Epidermal melanocyte (primary cell): Measurements from ENCODE around the gene GCN1.
A peak's percentile ranks its signal among the peaks of the same experiment; 100 is the strongest.

ENCODE experiments used
- DNase-seq: peaks from one replicate; pipeline ENCODE4 v3.0.0; 2011; ENCODE audit warnings: low spot score; ENCODE audit not compliant: insufficient read length

GCN1 gene

DNA sequence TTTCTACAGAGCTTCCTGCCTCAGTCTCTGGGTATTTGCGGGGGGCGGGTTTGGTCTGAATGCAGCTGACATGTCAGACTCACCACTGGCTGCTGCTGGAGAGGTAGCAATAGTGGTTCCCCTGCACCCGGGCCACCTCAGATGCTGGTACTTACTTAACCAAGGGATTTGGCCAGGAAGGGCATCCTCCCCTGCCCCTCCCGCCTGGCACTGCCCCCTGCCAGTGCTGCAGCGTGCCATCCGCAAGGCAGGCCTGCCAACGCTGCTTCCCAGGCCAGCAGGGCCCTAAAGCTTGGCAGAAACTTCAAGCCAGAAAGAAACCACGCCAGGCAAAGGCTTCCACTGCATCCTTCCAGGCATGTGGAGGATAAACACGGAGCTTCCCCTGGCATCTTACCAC is 100.0 kb downstream of the GCN1 start:
- DNase-seq: no peak

DNA sequence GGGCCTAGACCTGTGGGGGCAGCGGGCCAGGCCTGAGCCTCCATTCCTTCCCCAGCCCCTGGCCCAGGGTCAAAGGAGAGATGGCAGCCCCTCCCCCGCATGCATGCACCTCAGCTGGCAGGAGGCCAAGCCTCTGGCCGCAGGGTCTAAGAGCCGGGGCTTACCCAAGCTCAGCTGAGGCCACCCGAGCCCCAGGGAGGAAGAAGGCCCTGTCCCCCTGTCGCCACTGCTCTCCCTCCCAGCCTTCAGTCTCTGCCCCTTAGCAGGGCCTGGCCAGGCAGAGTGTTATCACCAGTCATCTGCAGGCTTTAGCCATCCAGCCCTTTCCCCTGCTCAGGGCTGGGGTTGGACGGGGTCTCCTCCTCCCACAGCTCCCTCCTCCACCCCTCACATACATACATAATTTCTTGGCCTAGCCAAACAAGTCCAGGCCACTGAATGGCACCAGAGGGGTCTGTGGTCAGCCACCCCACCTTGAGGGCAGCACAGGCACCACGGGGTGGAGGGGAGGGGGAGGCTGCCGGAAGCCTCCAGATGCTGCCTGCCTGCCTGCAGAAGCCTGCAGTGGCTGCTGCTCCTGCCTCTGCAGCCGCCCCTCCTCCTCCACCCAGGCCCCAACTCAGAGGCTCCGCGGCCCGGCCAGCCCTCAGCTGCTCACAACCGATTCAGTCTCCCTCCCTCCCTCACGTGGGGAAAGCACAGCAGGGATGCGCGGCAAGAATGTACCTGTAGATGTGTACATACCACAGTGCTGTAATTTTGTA is 100.7 kb downstream of the GCN1 start:
- DNase-seq: no peak

DNA sequence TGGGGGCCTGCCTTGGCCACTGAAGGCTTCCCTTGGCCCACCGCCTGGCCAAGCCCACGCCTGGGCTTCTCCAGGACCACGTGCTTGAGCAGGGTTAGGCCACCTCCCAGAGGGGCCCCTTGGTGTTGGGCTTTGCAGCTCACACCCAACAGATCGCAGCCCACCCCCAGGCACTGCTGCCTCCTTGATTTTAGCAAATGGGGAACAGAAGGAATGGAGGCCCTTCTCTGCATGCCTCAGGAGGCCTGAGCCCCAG is 101.3 kb downstream of the GCN1 start:
- DNase-seq: no peak

DNA sequence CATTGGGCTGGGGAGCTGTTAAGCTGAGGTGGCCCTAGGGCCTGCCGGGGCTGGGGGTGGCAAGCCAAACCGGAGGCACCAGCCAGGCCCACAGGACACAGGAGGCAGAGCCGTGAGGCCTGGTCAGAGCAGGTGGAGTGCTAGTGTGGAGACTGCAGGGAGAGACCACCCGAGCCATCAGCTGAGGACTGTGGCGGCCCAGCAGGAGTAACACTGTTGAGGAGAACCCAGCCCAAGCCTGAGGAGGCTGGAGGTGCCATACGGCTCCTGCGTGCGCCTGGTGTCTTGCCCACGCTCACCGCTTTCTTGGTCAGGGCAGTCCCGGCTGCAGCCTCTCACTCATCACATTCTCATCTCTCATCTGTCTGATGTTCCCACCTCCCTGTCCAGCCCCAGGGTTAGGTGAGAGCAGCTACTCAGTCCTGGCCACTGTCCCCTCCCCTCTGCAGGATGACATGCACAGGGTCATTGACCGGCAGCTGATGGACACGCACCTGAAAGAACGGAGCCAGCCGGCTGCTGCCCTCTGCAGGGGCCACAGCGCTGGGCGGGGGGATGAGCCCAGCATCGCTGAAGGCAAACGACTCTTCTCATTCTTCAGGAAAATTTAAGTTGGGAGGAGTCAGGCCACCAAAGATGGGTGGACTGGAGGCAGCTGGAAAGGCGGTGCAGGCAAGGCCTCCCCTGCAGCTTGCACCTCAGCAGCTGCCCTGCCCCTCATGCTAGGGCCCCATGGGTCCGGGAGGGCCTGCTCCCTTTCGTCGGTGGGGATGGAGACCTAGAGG is 101.8 kb downstream of the GCN1 start:
- DNase-seq: no peak

DNA sequence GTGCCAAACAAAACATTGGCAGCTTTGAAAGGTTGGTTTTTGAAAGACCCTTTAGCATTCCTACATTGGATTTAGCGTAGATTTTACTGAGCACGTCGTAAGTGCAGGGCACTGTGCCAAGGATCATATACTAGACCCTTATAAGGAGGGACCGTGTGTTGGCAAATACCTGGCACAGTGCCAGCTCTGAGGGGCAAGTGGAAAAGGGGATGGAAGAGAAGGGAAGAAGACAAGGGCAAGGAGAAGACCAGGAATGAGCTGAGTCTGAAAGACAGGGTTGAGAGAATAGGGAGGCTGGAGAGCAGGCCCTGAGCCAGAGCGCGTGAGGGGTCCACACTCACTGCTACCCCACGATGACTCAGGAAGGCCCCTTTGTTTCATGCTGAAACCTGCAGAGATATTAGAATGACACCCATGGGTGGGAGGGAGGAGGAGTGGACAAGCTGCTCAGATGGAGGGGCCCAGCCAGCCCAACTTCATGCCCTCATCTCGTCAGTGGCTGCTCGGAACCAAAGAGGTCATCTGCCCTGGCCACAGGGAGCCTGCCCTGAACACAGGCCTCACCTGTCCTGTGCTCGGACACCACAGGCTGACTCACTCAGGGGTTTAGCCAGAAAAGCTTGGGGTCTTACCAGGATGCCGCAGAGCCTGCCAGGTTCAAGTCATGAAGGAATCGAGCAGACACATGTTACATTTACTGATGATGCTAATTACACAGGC is 103.0 kb downstream of the GCN1 start:
- no peak for DNase-seq

DNA sequence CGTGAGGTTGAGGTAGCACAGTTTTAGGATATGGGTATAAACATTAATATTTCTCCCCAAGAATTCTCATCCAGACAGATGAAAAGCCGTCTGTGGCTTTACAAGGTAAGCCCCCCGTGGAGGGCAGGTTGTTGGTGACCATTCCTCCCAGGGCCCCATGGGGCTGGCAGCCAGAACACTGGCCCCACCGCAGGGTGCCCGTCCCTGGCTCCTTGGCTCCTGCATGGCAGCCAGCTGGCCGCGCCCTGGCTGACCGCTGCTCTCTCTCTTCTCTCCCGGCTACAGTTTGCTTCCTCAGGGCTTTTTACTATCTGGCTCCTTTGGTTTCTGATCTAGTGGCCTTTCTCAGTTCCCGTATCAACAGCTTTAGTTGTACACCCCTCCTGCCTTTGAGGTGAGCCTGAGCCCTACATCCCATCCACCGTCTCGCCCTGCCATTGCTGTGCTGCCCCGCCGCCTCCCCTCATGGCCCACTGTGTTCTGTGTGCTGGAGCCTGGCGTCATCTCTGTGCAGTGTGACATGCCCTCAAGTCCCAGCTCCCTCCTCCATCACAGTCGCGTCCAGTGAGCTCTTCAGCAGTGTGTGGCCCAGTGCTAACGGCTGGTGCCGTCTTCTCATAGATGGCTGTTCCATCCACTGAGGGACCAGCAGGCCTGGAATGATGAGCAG is 103.8 kb downstream of the GCN1 start:
- no peak for DNase-seq

DNA sequence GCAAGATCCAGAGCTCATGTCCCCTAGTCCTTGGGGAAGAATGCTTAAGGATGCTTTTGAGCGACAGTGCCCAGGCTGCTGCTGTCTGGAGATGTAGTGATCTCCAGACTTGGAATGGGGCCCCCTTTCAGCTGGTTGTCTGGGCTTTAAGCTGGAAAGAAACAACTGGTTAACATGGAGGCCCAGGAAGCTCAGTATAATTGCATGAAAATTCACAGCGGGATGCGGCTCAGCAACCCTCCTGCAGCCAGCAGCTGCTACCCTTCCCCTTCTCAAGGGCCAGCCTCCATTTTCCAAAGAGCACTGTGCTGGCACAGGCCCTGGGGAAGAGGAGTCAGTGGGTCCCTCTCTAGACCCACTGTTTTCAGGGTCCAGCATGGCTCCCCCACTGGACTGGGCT is 104.3 kb downstream of the GCN1 start:
- no peak for DNase-seq

DNA sequence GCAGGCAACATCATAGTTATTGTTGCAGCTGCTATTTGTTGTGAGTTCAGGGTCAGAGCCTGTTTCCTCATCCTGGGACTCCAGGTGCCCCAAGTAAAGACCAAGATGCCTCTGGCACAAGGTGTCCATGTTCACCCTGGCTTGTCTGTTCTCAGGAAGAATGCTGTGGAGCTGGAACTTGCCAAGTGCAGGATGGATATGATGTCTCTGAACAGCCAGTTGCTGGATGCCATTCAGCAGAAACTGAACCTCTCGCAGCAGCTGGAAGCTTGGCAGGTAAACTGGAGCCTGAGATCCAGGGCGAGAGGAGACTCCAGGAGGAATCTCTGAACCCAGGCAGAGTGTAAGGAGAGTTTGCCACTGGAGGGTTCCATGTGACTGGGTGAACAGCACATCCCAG is 104.7 kb downstream of the GCN1 start:
- no peak for DNase-seq

DNA sequence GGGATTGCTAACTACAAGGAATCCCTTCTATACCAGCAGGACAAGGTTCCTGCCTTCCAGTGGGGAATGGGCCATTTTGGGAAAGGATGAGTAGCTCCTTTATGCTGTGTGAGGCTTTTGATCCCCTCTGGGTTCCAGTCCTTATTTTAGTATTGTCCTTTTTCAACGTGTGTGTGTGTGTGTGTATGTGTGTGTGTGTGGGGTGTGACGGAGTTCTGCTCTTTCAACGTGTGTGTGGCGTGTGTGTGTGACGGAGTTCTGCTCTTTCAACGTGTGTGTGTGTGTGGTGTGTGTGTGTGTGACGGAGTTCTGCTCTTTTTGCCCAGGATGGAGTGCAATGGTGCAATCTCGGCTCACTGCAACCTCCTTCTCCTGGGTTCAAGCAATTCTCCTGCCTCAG is 105.4 kb downstream of the GCN1 start:
- no peak for DNase-seq

DNA sequence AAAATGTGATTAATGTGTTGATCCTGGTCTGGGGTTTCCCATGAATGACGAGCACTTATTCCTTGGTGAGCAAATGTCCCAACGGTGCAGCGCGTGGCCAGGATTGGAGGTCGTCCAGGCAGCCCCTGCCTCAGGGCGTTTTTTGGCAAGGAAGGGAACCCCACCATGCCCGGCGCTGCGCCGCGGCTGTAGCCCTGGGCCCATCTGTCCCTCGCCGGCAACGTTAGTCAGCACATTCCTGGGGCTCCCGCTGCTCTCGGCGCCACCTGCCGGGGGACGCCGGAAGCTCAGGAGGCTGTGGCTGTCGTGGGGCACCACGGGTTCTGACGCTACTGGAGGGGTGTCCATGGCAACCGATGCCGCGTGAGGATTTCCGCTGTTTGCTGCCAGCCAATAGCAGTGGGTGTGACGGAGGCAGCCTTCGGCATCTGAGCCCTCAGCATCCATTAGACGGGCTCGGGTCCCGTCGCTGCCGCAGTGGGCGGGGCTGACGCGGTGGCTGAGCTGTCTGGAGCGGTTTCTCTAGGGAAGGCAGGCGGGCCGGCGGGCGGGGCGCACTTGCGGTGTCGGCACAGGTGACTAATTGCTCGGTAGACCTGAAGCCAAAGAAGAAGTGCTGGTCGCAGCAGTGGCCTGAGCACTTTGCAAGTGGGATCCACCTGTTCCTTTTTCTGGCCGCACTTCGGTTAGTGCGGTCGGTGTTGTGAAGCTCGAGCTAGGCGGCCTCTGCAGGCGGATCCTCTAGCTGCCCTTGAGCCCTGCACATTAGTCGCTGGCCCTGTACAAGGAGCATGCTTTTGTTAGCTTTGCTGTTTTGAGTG is 107.5 kb downstream of the GCN1 start:
- peak; percentile 99 for DNase-seq

DNA sequence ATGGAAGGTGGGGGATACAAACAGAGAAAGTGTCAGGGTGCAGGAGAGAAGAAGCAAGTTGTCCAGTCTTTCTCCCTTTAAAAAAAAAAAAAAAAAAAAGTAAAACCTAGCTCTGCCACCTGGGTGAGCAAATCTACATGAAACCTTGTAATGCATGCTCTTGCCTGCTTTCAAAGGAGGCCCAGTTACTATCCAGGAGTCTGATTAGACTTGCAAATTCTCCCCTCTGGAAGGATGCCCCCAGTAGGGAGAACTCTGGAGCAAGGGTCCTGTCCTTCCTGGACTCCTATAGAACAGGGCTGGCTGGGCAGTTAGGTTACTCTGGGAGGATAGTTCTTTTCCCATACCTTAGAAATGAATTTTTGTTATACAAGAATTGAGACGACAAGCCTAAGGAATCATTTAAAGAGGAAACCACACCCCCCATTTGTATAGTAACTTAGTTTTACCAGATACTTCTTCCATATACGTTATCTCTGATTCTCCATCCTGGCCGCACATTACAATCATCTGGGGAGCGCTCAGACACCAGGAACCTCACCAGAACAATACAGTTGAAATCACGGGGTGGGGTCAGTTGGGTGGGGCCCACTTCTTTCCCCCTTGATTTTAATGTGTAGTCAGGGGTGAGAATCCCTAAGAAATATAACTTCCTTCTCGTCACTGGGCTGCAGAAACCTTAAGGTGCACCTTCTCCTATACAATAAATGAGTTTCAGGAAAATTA is 108.4 kb downstream of the GCN1 start:
- DNase-seq: no peak

DNA sequence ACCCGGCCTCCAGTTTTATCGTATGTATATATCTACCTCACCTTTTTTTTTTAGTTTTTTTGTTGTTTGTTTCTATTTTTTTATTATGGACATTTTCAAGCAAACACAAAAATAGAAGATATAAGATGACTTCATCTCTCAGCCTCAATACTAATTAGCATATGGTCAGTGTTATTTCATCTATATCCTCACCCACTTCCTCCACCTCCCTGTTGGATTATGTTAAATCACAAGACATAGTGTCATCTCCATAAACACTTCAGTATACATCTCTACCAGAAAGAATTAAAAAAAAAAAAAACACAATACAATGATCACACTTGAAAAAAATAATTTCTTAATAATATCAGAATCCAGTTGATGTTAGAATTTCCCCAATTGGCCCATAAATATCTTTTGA is 112.9 kb downstream of the GCN1 start:
- DNase-seq: no peak

DNA sequence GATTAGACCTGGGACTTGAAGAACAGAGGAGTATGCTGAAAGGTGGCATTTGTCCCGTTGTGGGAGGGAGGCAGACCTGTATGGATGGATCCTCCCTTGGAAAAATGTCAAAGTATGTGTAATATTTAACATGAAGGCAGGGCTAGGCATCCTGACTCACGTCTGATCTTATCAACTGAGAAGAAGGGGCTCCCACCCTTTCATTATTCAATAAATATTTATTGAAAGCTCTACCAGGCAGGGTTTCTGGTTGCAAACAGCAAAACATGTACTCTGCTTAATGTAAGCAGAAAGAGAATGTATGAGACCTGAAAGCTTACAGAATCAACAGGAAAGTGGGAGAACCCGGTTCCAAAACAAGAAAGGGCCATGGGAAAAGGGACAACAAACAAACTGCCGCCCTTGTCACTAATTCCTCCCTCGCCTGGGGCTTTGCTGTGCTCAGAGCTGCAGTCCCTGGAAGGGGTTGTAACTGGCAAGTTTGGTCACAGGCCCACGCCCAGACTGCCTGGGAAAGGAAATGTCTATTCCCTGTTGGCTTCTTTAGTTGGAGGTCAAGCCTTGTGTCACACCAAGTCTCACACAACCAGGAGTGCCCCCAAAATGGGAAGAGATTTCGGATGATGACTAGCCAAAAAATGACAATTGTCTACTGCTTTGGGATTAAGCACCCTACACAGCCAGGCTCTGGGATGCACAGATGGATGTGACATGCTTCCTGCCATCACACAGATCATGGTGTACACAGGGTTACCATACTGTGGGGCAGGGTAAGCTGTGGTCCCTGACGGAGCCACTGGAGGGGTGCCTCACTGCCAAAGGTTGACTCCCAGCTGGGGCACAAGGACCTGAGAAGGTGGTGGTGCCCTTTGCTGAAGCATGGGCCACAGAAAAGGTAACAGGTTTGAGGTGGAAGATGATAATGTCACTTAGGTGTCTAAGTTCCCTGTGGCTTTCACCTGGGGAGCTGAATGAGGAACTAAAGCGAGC is 114.8 kb downstream of the GCN1 start:
- peak; percentile 5 for DNase-seq

DNA sequence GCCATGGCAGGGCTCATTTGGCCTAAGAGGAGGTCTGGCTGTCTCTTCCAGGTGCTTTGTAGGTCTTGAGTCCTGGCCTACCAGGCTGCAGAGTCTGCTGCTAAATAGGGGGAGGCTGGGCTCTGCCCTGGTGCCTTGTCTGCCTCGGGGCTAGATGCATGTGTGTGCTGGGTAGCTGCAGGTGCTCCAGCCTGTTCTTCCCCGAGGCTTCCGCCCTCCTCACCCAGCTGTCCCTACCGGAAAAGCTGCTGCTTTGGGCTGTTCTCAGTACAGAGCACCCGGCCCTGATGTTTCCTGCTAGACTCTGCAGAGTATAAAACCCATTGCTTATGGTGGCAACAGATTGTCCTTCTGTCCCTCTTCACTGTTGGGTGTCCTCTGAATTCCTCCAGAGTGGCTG is 115.6 kb downstream of the GCN1 start:
- DNase-seq: peak; percentile 4

DNA sequence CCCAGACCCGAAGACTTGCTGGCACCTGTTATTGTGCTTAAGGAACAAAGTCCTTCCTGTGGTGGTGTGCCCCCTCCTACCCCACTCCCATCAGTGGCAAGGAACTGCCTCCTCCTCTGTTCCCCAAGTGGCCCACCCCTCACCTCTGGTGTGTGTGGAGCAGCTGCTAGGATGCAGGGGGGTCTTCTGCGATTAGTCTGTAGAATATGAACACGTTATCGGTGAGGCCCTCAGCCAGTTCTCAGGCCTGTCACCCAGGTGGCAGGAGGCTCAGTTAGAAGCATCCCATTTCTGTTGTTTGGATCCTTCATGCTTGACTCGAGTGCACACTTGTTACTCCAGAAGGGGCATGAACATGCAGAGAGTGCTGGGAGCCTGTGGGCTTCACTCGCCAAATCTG is 117.3 kb downstream of the GCN1 start:
- DNase-seq: no peak
